ENCODE data around the gene DCHS2.

GRCh38 chr4:154422152-154422551 is 69.4 kb downstream of the DCHS2 start:
- no peak for TF ChIP-seq POLR2A (IDR thresholded peaks at IDR 0.05)
- TF ChIP-seq, protein P1, sequence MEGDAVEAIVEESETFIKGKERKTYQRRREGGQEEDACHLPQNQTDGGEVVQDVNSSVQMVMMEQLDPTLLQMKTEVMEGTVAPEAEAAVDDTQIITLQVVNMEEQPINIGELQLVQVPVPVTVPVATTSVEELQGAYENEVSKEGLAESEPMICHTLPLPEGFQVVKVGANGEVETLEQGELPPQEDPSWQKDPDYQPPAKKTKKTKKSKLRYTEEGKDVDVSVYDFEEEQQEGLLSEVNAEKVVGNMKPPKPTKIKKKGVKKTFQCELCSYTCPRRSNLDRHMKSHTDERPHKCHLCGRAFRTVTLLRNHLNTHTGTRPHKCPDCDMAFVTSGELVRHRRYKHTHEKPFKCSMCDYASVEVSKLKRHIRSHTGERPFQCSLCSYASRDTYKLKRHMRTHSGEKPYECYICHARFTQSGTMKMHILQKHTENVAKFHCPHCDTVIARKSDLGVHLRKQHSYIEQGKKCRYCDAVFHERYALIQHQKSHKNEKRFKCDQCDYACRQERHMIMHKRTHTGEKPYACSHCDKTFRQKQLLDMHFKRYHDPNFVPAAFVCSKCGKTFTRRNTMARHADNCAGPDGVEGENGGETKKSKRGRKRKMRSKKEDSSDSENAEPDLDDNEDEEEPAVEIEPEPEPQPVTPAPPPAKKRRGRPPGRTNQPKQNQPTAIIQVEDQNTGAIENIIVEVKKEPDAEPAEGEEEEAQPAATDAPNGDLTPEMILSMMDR (IDR thresholded peaks at IDR 0.05), result no peak
